Loucy (cell line): Measurements from ENCODE around the gene DEFB114.

ENCODE experiments used
- H2AFZ ChIP-seq: fragments of 200-600 bp; sonication (generic); 2 replicates; pipeline ENCODE4 v1.6.0; 2016; ENCODE audit warnings: antibody characterized with exemption, mild to moderate bottlenecking, low read length, moderate library complexity
- H3F3A ChIP-seq: fragments of 200-600 bp; 2 replicates; pipeline ENCODE4 v1.6.0; 2016; ENCODE audit warnings: antibody characterized with exemption, low read depth, mild to moderate bottlenecking
- H3K27me3 ChIP-seq: fragments of 200-600 bp; sonication (generic); 2 replicates; pipeline ENCODE4 v1.6.1; 2014; ENCODE audit warnings: low read length, mild to moderate bottlenecking; ENCODE audit not compliant: insufficient read depth, poor library complexity, severe bottlenecking
- H3K36me3 ChIP-seq: fragments of 200-600 bp; sonication (generic); 2 replicates; pipeline ENCODE4 v1.6.1; 2016; ENCODE audit warnings: low read length; ENCODE audit not compliant: insufficient read depth
- H3K4me1 ChIP-seq: fragments of 200-600 bp; sonication (generic); 2 replicates; pipeline ENCODE4 v1.5.1; 2014; ENCODE audit warnings: low read length, mild to moderate bottlenecking; ENCODE audit not compliant: insufficient read depth, poor library complexity, severe bottlenecking
- H3K4me2 ChIP-seq: fragments of 200-600 bp; sonication (generic); 2 replicates; pipeline ENCODE4 v1.6.0; 2014; ENCODE audit warnings: antibody characterized with exemption, low read length, low read depth, mild to moderate bottlenecking; ENCODE audit not compliant: poor library complexity, severe bottlenecking
- H3K4me3 ChIP-seq: fragments of 200-600 bp; sonication (generic); 2 replicates; pipeline ENCODE4 v1.5.1; 2014; ENCODE audit warnings: low read length, mild to moderate bottlenecking, mixed read lengths; ENCODE audit not compliant: poor library complexity, severe bottlenecking
- H3K79me2 ChIP-seq: fragments of 200-600 bp; sonication (generic); 2 replicates; pipeline ENCODE4 v1.6.1; 2014; ENCODE audit warnings: low read length; ENCODE audit not compliant: insufficient read depth
- H3K9ac ChIP-seq: fragments of 200-600 bp; sonication (generic); 2 replicates; pipeline ENCODE4 v1.6.0; 2014; ENCODE audit warnings: mild to moderate bottlenecking, low read depth, low read length, moderate library complexity; ENCODE audit not compliant: poor library complexity, severe bottlenecking
- H3K9me2 ChIP-seq: fragments of 200-600 bp; sonication (generic); replicated peaks from 2 replicates; pipeline ENCODE4 v1.6.1; 2016; ENCODE audit warnings: low read depth, low read length, mixed read lengths
- H3K9me3 ChIP-seq: fragments of 200-600 bp; sonication (generic); 2 replicates; pipeline ENCODE4 v1.6.1; 2014; ENCODE audit warnings: mild to moderate bottlenecking, antibody characterized with exemption, low read length, low read depth; ENCODE audit not compliant: insufficient read depth
- H4K20me1 ChIP-seq: fragments of 200-600 bp; sonication (generic); 2 replicates; pipeline ENCODE4 v1.6.0; 2014; ENCODE audit warnings: antibody characterized with exemption, low read length, mild to moderate bottlenecking; ENCODE audit not compliant: insufficient read depth, poor library complexity, severe bottlenecking
- EZH2phosphoT487 ChIP-seq: fragments of 200-600 bp; IDR thresholded peaks from 2 replicates; pipeline ENCODE4 v1.6.1; 2018; ENCODE audit warnings: antibody characterized with exemption, mild to moderate bottlenecking, moderate library complexity, borderline replicate concordance
- TF ChIP-seq, protein P1 (sequence below): fragments of 200-600 bp; sonication (generic); conservative IDR thresholded peaks from 2 replicates; pipeline ENCODE4 v1.5.1; 2014; ENCODE audit warnings: mild to moderate bottlenecking, antibody characterized with exemption, low read length

Gene DEFB114

DNA sequence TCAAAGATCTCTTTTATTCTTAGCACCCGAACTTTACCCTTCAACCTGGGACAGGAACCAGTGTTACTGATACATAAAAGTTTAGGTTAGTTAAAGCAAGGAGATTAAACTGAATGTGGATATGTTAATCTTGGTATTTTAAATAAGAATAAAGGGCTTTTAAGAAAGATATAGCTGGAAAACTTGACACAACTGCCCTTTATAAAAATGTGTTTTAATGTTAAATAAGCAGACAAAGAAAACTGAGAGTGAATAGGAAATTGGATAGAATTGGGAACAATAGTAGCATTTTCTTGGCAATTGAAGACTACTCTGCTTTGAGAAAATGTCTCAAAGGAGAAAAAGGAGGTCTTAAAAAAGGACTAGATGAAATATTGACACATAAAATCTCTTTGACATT lies 51.8 kb downstream of the DEFB114 start:
- no peak overlapping the region for H3K4me3 ChIP-seq
- no peaks in the 10 kb centered on the region for H3K4me1 ChIP-seq

DNA sequence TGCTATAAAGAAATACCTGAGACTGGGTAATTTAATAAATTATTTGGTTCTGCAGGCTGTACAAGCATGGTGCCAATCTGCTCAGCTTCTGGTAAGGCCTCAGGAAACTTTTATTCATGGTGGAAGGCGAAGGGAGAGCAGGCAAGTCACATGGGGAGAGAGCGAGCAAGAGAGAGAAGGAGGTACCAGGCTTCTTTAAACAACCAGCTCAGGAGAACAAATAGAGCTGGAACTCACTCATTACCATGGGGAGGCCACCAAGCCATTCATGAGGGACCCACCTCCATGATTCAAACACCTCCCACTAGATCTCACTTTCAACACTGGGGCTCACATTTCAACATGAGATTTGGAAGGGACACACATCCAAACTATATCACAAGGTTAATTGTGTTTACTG lies 52.7 kb downstream of the DEFB114 start:
- Histone ChIP-seq H3K79me2 (no peaks in the 10 kb centered on the region), H3K4me1 (no peaks in the 10 kb centered on the region), H3K9ac (no peak overlapping the region), H2AFZ (no peak overlapping the region), H3K9me2 (no peaks in the 10 kb centered on the region), H4K20me1 (no peaks in the 10 kb centered on the region), H3K4me2 (no peak overlapping the region), H3K27me3 (no peaks in the 10 kb centered on the region), H3K4me3 (no peak overlapping the region), H3K9me3 (no peaks in the 10 kb centered on the region), H3K36me3 (no peaks in the 10 kb centered on the region), H3F3A (no peaks in the 10 kb centered on the region)
- TF ChIP-seq, protein P1, sequence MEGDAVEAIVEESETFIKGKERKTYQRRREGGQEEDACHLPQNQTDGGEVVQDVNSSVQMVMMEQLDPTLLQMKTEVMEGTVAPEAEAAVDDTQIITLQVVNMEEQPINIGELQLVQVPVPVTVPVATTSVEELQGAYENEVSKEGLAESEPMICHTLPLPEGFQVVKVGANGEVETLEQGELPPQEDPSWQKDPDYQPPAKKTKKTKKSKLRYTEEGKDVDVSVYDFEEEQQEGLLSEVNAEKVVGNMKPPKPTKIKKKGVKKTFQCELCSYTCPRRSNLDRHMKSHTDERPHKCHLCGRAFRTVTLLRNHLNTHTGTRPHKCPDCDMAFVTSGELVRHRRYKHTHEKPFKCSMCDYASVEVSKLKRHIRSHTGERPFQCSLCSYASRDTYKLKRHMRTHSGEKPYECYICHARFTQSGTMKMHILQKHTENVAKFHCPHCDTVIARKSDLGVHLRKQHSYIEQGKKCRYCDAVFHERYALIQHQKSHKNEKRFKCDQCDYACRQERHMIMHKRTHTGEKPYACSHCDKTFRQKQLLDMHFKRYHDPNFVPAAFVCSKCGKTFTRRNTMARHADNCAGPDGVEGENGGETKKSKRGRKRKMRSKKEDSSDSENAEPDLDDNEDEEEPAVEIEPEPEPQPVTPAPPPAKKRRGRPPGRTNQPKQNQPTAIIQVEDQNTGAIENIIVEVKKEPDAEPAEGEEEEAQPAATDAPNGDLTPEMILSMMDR, result no peak
- TF ChIP-seq EZH2phosphoT487, result no peak

More for the DNA sequence above, 51.8 kb downstream of the DEFB114 start:
- Histone ChIP-seq H3K9me3 (no peaks in the 10 kb centered on the region), H3K4me2 (no peak overlapping the region), H3K27me3 (no peaks in the 10 kb centered on the region), H4K20me1 (no peaks in the 10 kb centered on the region), H3K9me2 (no peaks in the 10 kb centered on the region), H3K36me3 (no peaks in the 10 kb centered on the region), H3K9ac (no peak overlapping the region), H3F3A (no peaks in the 10 kb centered on the region), H2AFZ (no peak overlapping the region), H3K79me2 (no peaks in the 10 kb centered on the region)
- no peak for TF ChIP-seq EZH2phosphoT487
- TF ChIP-seq, protein P1, result no peak
